HepG2 (cell line): Measurements from ENCODE around the gene FCHO1. TPM values are rescaled to one million over a fixed set of nuclear protein-coding genes. Genes with fewer than 3 reads are reported as not detected.

Experiments used
- ATAC-seq: fragments of 200-7000 bp; cut with Tn5 transposase; 3 replicates; pipeline ENCODE4 v1.9.1; 2020; ENCODE audit warnings: mild to moderate bottlenecking, moderate library complexity
- BruUV-seq: library from RNA; stranded (reverse); fragments of 400-500 nt; replicated peaks from 2 replicates; lab custom pipeline; 2021; lab: Mats Ljungman, UMichigan
- CTCF ChIA-PET: fragments of 300-600 bp; formaldehyde crosslinking; extraction: SDS; loops from one replicate; lab custom pipeline; 2021; ENCODE audit warnings: low total read pairs, inconsistent platforms, low intra/inter-chr PET ratio; lab: Yijun Ruan, JAX
- POLR2A ChIA-PET: fragments of 350-600 bp; sonication (Branson Sonifier 250); formaldehyde crosslinking; loops from one replicate; lab custom pipeline; 2020; ENCODE audit warnings: antibody characterized with exemption, inconsistent platforms; lab: Yijun Ruan, JAX
- DNase-seq: peaks from one replicate; pipeline ENCODE4 v3.0.0-alpha.2; 2015; ENCODE audit warnings: low spot score
- FAIRE-seq: peaks from 3 replicates; lab custom pipeline; 2011; peaks lifted over from hg19 to GRCh38; lab: Jason Lieb, UNC
- H2AFZ ChIP-seq: one replicate; pipeline ENCODE4 v1.6.1; 2011; ENCODE audit warnings: low read length, inconsistent platforms
- H3K27ac ChIP-seq: fragments of 300-600 bp; 3 replicates; pipeline ENCODE4 v1.8.0; 2011; ENCODE audit warnings: mixed run types, mild to moderate bottlenecking, mixed read lengths, low read length, inconsistent platforms; ENCODE audit not compliant: insufficient read depth; ENCODE audit errors: extremely low read length
- H3K27me3 ChIP-seq, 2 experiments: fragments of 200-600 bp in 1 of 2; 2 replicates in 1 of 2; 3 replicates in 1 of 2; pipeline versions ENCODE4 v1.6.0 to v1.8.0; 2011; ENCODE audit warnings: low read length in 2 of 2, mild to moderate bottlenecking in 2 of 2, moderate library complexity in 2 of 2, inconsistent platforms in 1 of 2; ENCODE audit not compliant: insufficient read depth in 2 of 2, control insufficient read depth in 1 of 2
- H3K36me3 ChIP-seq, 2 experiments: fragments of 200-600 bp in 1 of 2; replicated peaks in 1 of 2; 2 replicates in 1 of 2; 3 replicates in 1 of 2; pipeline versions ENCODE4 v1.5.1 to v1.8.0; 2011; ENCODE audit warnings: low read length in 2 of 2, inconsistent platforms in 1 of 2; ENCODE audit not compliant: insufficient read depth in 2 of 2, control insufficient read depth in 1 of 2
- H3K4me1 ChIP-seq: 2 replicates; pipeline ENCODE4 v1.5.1; 2012; ENCODE audit warnings: low read length, inconsistent platforms; ENCODE audit not compliant: insufficient read depth
- H3K4me2 ChIP-seq: 2 replicates; pipeline ENCODE4 v1.6.0; 2011; ENCODE audit warnings: low read depth, low read length, inconsistent platforms
- H3K4me3 ChIP-seq, 3 experiments: fragments of 200-600 bp in 1 of 3; sonication (generic), shearing (Covaris generic) in 1 of 3; replicated peaks in 1 of 3; 2 replicates each; pipeline ENCODE4 v1.5.1; 2011 to 2016; ENCODE audit warnings: low read length in 3 of 3, inconsistent platforms in 2 of 3, low read depth in 2 of 3, mild to moderate bottlenecking in 2 of 3, control low read depth in 1 of 3, mixed read lengths in 1 of 3; ENCODE audit not compliant: insufficient read depth in 1 of 3
- H3K79me2 ChIP-seq: one replicate; pipeline ENCODE4 v1.6.1; 2011; ENCODE audit warnings: low read length, inconsistent platforms; ENCODE audit not compliant: insufficient read depth
- H3K9ac ChIP-seq: 2 replicates; pipeline ENCODE4 v1.6.0; 2011; ENCODE audit warnings: mild to moderate bottlenecking, low read depth, low read length, inconsistent platforms; ENCODE audit not compliant: insufficient read depth
- H3K9me3 ChIP-seq: 2 replicates; pipeline ENCODE4 v1.5.1; 2012; ENCODE audit warnings: mild to moderate bottlenecking, low read length
- H4K20me1 ChIP-seq: 2 replicates; pipeline ENCODE4 v1.6.0; 2011; ENCODE audit warnings: inconsistent platforms, mild to moderate bottlenecking, low read length, moderate library complexity; ENCODE audit not compliant: insufficient read depth
- ASH2L ChIP-seq: fragments of 300-600, 200-600 bp; sonication (generic); IDR thresholded peaks from 2 replicates; pipeline ENCODE4 v1.7.0; 2017; ENCODE audit warnings: low read depth, mild to moderate bottlenecking, moderate library complexity, mixed read lengths, low read length; ENCODE audit not compliant: insufficient read length
- MEF2D ChIP-seq: sonication (generic); formaldehyde crosslinking; IDR thresholded peaks from 2 replicates; pipeline ENCODE4 v1.5.1; 2020; ENCODE audit warnings: mild to moderate bottlenecking, missing genetic modification reagents
- MIXL1 ChIP-seq: IDR thresholded peaks from 2 replicates; pipeline ENCODE4 v1.6.1; 2016
- MYNN ChIP-seq: sonication (generic); formaldehyde crosslinking; IDR thresholded peaks from 2 replicates; pipeline ENCODE4 v1.4.0; 2020; ENCODE audit warnings: mild to moderate bottlenecking, low read depth, missing genetic modification reagents
- ZMYM3 ChIP-seq: sonication (generic); formaldehyde crosslinking; IDR thresholded peaks from 2 replicates; pipeline ENCODE4 v1.5.1; 2020; ENCODE audit warnings: mild to moderate bottlenecking, missing genetic modification reagents
- ZNF629 ChIP-seq: sonication (generic); formaldehyde crosslinking; conservative IDR thresholded peaks from 2 replicates; pipeline ENCODE4 v1.5.0; 2020; ENCODE audit warnings: missing genetic modification reagents
- WGBS: methylation state at CpG from one replicate; pipeline ENCODE4 v1.1.6; 2017; ENCODE audit warnings: low lambda C conversion rate; 5-methylcytosine and 5-hydroxymethylcytosine counted together
- in situ Hi-C: cut with HindIII; loops from 2 replicates; pipeline ENCODE4 v1.10.0; 2017; ENCODE audit warnings: low pct_unique_long_range_greater_than_20kb; ENCODE audit not compliant: extremely low pct_ligation_motif_present
- intact Hi-C: fragments of 100-400 bp; cut with micrococcal nuclease; formaldehyde crosslinking; loops from one replicate; pipeline ENCODE4 v1.10.0; 2022; ENCODE audit not compliant: unreplicated experiment
- polyA plus RNA-seq, 8 experiments: library from polyadenylated mRNA; depleted of rRNA in 3 of 8; stranded (reverse) in 7 of 8; unstranded in 1 of 8; fragments of >200 nt; fragmentation: Illumina TruSeq in 4 of 8; extraction: Trizol in 4 of 8; gene quantifications; 2 replicates each; pipeline versions ENCODE4 v1.2.1 to v1.2.3, GENCODE V29; 2011 to 2016; ENCODE audit warnings: low read depth in 4 of 8, missing spikeins in 1 of 8, mixed read lengths in 1 of 8; ENCODE audit not compliant: insufficient read depth in 1 of 8
- total RNA-seq, 5 experiments: library from RNA; depleted of rRNA; stranded (reverse); fragments of >200 nt; fragmentation: Illumina TruSeq; extraction: Trizol; gene quantifications; 2 replicates each; pipeline ENCODE4 v1.2.3, GENCODE V29; 2016; ENCODE audit warnings: low read depth in 1 of 5
- TF ChIP-seq, protein P1 (sequence below): sonication (generic); formaldehyde crosslinking; IDR thresholded peaks from 2 replicates; pipeline ENCODE4 v1.4.0; 2020; ENCODE audit warnings: missing genetic modification reagents
- TF ChIP-seq, protein P2 (sequence below): sonication (generic); formaldehyde crosslinking; IDR thresholded peaks from 2 replicates; pipeline ENCODE4 v1.4.0; 2020; ENCODE audit warnings: missing genetic modification reagents, borderline replicate concordance

FCHO1 gene
- total and polyA plus RNA-seq, 2 of the 13 experiments (the other 11 are each of a cell fraction or from before 2014, with no cell fraction given): 1.3 to 3.1 TPM

DNA sequence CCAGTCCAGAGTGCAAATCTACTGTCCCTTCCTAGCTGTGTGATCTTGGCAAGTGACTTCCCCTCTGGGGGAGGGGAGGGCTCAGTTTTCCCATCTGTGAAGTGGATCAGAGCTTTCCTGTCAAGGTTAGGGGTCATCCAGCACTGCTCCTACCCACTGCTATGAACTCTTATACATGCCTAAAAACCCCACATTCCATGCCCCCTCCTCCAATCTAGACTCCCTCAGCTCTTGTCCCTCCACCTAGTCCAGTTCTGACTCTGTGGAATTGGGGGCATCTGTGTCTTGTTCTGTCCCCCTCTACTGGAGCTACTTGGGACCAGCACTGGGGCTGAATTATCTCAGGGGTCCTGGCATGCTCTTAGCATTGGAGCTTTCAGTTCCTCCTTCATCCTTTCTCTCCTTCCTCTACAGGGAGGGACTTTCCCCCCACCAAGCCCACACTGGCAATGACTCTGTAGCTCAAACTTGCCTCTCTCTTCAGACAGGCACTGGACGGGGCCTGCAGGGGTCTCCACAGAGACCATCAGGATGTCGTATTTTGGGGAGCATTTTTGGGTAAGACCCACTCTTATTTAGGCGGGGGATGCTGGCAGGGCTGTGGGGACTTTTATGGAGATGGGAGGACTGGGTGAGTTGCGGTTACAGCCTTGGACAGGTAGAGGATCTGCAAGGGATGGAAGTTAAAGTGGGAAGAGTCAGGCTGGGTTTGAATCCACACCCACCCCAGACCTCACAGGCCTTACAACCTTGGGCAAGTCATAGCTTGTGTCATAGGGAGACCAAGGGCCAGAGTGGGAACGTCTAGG lies 3.6 kb downstream of the FCHO1 start:
- Histone ChIP-seq H3K9me3 (no peaks in the 10 kb centered on the region), H3K27ac (no peak overlapping the region), H3K9ac (no peak overlapping the region), H4K20me1 (no peaks in the 10 kb centered on the region), H3K79me2 (no peaks in the 10 kb centered on the region), H3K4me1 (peaks cover 45% of the 10 kb centered on the region), H3K36me3 (no peaks in the 10 kb centered on the region), H3K4me2 (no peak overlapping the region), H3K4me3 (no peak overlapping the region), H2AFZ (no peak overlapping the region), H3K27me3 (no peaks in the 10 kb centered on the region)
- CTCF ChIA-PET: no interaction called here
- POLR2A ChIA-PET: no interaction called here
- DNase-seq (no peak), FAIRE-seq (no peak), ATAC-seq (no peak)
- in situ Hi-C loops (no loop called here), intact Hi-C loops (no loop called here)
- TF ChIP-seq MYNN: peak; percentile 92; the same call in 1 of the 2 replicates
- TF ChIP-seq ZMYM3: peak; percentile 68
- TF ChIP-seq, protein P1, sequence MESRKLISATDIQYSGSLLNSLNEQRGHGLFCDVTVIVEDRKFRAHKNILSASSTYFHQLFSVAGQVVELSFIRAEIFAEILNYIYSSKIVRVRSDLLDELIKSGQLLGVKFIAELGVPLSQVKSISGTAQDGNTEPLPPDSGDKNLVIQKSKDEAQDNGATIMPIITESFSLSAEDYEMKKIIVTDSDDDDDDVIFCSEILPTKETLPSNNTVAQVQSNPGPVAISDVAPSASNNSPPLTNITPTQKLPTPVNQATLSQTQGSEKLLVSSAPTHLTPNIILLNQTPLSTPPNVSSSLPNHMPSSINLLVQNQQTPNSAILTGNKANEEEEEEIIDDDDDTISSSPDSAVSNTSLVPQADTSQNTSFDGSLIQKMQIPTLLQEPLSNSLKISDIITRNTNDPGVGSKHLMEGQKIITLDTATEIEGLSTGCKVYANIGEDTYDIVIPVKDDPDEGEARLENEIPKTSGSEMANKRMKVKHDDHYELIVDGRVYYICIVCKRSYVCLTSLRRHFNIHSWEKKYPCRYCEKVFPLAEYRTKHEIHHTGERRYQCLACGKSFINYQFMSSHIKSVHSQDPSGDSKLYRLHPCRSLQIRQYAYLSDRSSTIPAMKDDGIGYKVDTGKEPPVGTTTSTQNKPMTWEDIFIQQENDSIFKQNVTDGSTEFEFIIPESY (CRISPR knock-in tag): peak; percentile 62; the same call in 1 of the 2 replicates
- TF ChIP-seq MIXL1 (CRISPR knock-in tag): no peak
- TF ChIP-seq ZNF629 (CRISPR knock-in tag): peak; percentile 95
- TF ChIP-seq, protein P2, sequence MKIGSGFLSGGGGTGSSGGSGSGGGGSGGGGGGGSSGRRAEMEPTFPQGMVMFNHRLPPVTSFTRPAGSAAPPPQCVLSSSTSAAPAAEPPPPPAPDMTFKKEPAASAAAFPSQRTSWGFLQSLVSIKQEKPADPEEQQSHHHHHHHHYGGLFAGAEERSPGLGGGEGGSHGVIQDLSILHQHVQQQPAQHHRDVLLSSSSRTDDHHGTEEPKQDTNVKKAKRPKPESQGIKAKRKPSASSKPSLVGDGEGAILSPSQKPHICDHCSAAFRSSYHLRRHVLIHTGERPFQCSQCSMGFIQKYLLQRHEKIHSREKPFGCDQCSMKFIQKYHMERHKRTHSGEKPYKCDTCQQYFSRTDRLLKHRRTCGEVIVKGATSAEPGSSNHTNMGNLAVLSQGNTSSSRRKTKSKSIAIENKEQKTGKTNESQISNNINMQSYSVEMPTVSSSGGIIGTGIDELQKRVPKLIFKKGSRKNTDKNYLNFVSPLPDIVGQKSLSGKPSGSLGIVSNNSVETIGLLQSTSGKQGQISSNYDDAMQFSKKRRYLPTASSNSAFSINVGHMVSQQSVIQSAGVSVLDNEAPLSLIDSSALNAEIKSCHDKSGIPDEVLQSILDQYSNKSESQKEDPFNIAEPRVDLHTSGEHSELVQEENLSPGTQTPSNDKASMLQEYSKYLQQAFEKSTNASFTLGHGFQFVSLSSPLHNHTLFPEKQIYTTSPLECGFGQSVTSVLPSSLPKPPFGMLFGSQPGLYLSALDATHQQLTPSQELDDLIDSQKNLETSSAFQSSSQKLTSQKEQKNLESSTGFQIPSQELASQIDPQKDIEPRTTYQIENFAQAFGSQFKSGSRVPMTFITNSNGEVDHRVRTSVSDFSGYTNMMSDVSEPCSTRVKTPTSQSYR: 0 out of 2 replicates have a peak, but pooled peaks have one; percentile 26
- no peak for TF ChIP-seq ASH2L
- no peak for TF ChIP-seq MEF2D (CRISPR knock-in tag)
- BruUV-seq: no TSS peak
- 86% methylated on average over 5 of the region's 5 CpGs for WGBS
